Activated gamma-delta T cell treated with Interleukin-2 at 50 U/mL for 16 hours (primary cell): ENCODE results near the gene NDE1.
"Not testable (repeated sequence)": the region's sequence is repeated elsewhere in the genome, so short reads cannot be mapped to it uniquely, and the experiment has no call there.

ENCODE experiments used
- DNase-seq: peaks from one replicate; pipeline ENCODE4 v3.0.0-alpha.2; 2020

Gene NDE1

GRCh38 chr16:15701975-15702970, 52.2 kb downstream of the NDE1 start:
- no peak for DNase-seq

- DNase-seq, result no peak
Observed at GRCh38 chr16:15703029-15703736, 53.1 kb downstream of the NDE1 start.

- peak; percentile 77 for DNase-seq
Observed at GRCh38 chr16:15704545-15704987, 54.5 kb downstream of the NDE1 start.

- no peak for DNase-seq
Observed at GRCh38 chr16:15705064-15705565, 55.1 kb downstream of the NDE1 start.

GRCh38 chr16:15707332-15707731, 57.3 kb downstream of the NDE1 start:
- DNase-seq, result no peak

GRCh38 chr16:15708096-15708495, 58.1 kb downstream of the NDE1 start:
- no peak for DNase-seq

GRCh38 chr16:15708997-15709396, 59.0 kb downstream of the NDE1 start:
- DNase-seq, result no peak

GRCh38 chr16:15714393-15715172, 64.5 kb downstream of the NDE1 start:
- no peak for DNase-seq

GRCh38 chr16:15715221-15715620, 65.2 kb downstream of the NDE1 start:
- DNase-seq, result no peak

- DNase-seq, result no peak
Observed at GRCh38 chr16:15716694-15717447, 66.8 kb downstream of the NDE1 start.

- no peak for DNase-seq
Observed at GRCh38 chr16:15721018-15721417, 71.0 kb downstream of the NDE1 start.

- no peak for DNase-seq
Observed at GRCh38 chr16:15723808-15724207, 73.8 kb downstream of the NDE1 start.

- DNase-seq, result no peak
Observed at GRCh38 chr16:15725641-15726240, 75.7 kb downstream of the NDE1 start.

GRCh38 chr16:15726715-15727114, 76.7 kb downstream of the NDE1 start:
- DNase-seq, result no peak

GRCh38 chr16:15727697-15728096, 77.7 kb downstream of the NDE1 start:
- not testable (repeated sequence) for DNase-seq

GRCh38 chr16:15729152-15729551, 79.1 kb downstream of the NDE1 start:
- DNase-seq, result no peak

- no peak for DNase-seq
Observed at GRCh38 chr16:15732416-15732815, 82.4 kb downstream of the NDE1 start.

- no peak for DNase-seq
Observed at GRCh38 chr16:15735610-15736009, 85.6 kb downstream of the NDE1 start.

GRCh38 chr16:15736529-15736928, 86.5 kb downstream of the NDE1 start:
- no peak for DNase-seq

- DNase-seq, result no peak
Observed at GRCh38 chr16:15737140-15737644, 87.1 kb downstream of the NDE1 start.

GRCh38 chr16:15739464-15739863, 89.4 kb downstream of the NDE1 start:
- no peak for DNase-seq
